Measurements from ENCODE around the gene SAA2.
"Not testable (repeated sequence)": the region's sequence is repeated elsewhere in the genome, so short reads cannot be mapped to it uniquely, and the experiment has no call there.

Gene SAA2

GRCh38 chr11:18248561-18248960 lies at the start of gene SAA2:
Gene SAA2, minus strand, starts transcription at chr11:18248668. Its CDS starts 657 bp downstream, at chr11:18248011.
- DNase-seq, result no peak

GRCh38 chr11:18295316-18295715 lies 46.8 kb upstream of the SAA2 start:
- no peak for DNase-seq

- DNase-seq, result no peak
Measured at GRCh38 chr11:18294862-18295261, 46.4 kb upstream of the SAA2 start.

GRCh38 chr11:18288911-18289310 lies 40.4 kb upstream of the SAA2 start:
- no peak for DNase-seq

GRCh38 chr11:18285841-18286240 lies 37.4 kb upstream of the SAA2 start:
- DNase-seq, result no peak

- DNase-seq, result no peak
Measured at GRCh38 chr11:18282626-18283025, 34.2 kb upstream of the SAA2 start.

- no peak for DNase-seq
Measured at GRCh38 chr11:18280438-18281045, 32.1 kb upstream of the SAA2 start.

GRCh38 chr11:18277565-18278271 lies 29.2 kb upstream of the SAA2 start:
- no peak for DNase-seq

GRCh38 chr11:18271206-18271605 lies 22.7 kb upstream of the SAA2 start:
- no peak for DNase-seq

GRCh38 chr11:18270102-18270501 lies 21.6 kb upstream of the SAA2 start:
- DNase-seq, result no peak

- DNase-seq, result not testable (repeated sequence)
Measured at GRCh38 chr11:18269252-18269651, 20.8 kb upstream of the SAA2 start.

- DNase-seq, result not testable (repeated sequence)
Measured at GRCh38 chr11:18267335-18268133, 19.1 kb upstream of the SAA2 start.

GRCh38 chr11:18265949-18266348 lies 17.5 kb upstream of the SAA2 start, which contains the start of gene SAA1:
Gene SAA1, plus strand, starts transcription at chr11:18266264. Its CDS starts 624 bp downstream, at chr11:18266888.
- no peak for DNase-seq

- no peak for DNase-seq
Measured at GRCh38 chr11:18264677-18265555, 16.4 kb upstream of the SAA2 start.

- no peak for DNase-seq
Measured at GRCh38 chr11:18264035-18264434, 15.6 kb upstream of the SAA2 start.

GRCh38 chr11:18262681-18263350 lies 14.3 kb upstream of the SAA2 start:
- DNase-seq, result not testable (repeated sequence)

GRCh38 chr11:18261721-18262120 lies 13.3 kb upstream of the SAA2 start:
- DNase-seq, result no peak

GRCh38 chr11:18259259-18259658 lies 10.8 kb upstream of the SAA2 start:
- DNase-seq, result no peak

GRCh38 chr11:18254781-18255361 lies 6.4 kb upstream of the SAA2 start:
- DNase-seq, result no peak

GRCh38 chr11:18253778-18254338 lies 5.4 kb upstream of the SAA2 start:
- DNase-seq, result no peak

GRCh38 chr11:18253233-18253632 lies 4.8 kb upstream of the SAA2 start:
- DNase-seq, result no peak
